ENCODE data around the gene RBBP5.

- TF ChIP-seq CTCF (IDR thresholded peaks at IDR 0.05) (no peak), POLR2A (IDR thresholded peaks at IDR 0.05; ENCODE audit: low read depth) (no peak), POLR2AphosphoS5 (IDR thresholded peaks at IDR 0.05) (no peak), EP300 (IDR thresholded peaks at IDR 0.05) (no peak)
Observed at GRCh38 chr1:205108464-205108863, 13.3 kb downstream of the RBBP5 start.

Data from esophagus muscularis mucosa (tissue), 4 donors.